MM.1S (cell line): ENCODE data around the gene CASZ1.

Experiments used
- DNase-seq: peaks from one replicate; pipeline ENCODE4 v3.0.0-alpha.2; 2015
- H2AFZ ChIP-seq: fragments of 300-600 bp; sonication (generic); 2 replicates; pipeline ENCODE4 v1.6.0; 2016; ENCODE audit warnings: antibody characterized with exemption, low read length
- H3F3A ChIP-seq: fragments of 300-600 bp; sonication (generic); 2 replicates; pipeline ENCODE4 v1.6.1; 2016; ENCODE audit warnings: mild to moderate bottlenecking, antibody characterized with exemption, low read length, moderate library complexity, mixed read lengths; ENCODE audit not compliant: insufficient read depth
- H3K27ac ChIP-seq: fragments of 300-600 bp; sonication (generic); 2 replicates; pipeline ENCODE4 v1.5.1; 2016; ENCODE audit warnings: mild to moderate bottlenecking, low read length
- H3K27me3 ChIP-seq: fragments of 300-600 bp; sonication (generic); replicated peaks from 2 replicates; pipeline ENCODE4 v1.6.0; 2016; ENCODE audit warnings: low read length; ENCODE audit not compliant: insufficient read depth
- H3K36me3 ChIP-seq: fragments of 300-600 bp; sonication (generic); replicated peaks from 2 replicates; pipeline ENCODE4 v1.6.1; 2016; ENCODE audit warnings: mild to moderate bottlenecking, low read length, mixed read lengths; ENCODE audit not compliant: insufficient read depth
- H3K4me1 ChIP-seq: fragments of 300-600 bp; sonication (generic); 2 replicates; pipeline ENCODE4 v1.6.1; 2016; ENCODE audit warnings: low read length, mixed read lengths
- H3K4me2 ChIP-seq: fragments of 300-600 bp; sonication (generic); 2 replicates; pipeline ENCODE4 v1.6.0; 2016; ENCODE audit warnings: low read depth, low read length
- H3K4me3 ChIP-seq: fragments of 300-600 bp; sonication (generic); 2 replicates; pipeline ENCODE4 v1.5.1; 2016; ENCODE audit warnings: low read length, mixed read lengths
- H3K79me2 ChIP-seq: fragments of 300-600 bp; sonication (generic); 2 replicates; pipeline ENCODE4 v1.6.1; 2016; ENCODE audit warnings: mixed run types, low read length, mixed read lengths
- H3K9ac ChIP-seq: fragments of 300-600 bp; sonication (generic); 2 replicates; pipeline ENCODE4 v1.6.1; 2016; ENCODE audit warnings: low read length, mixed read lengths
- H3K9me2 ChIP-seq: fragments of 300-600 bp; sonication (generic); replicated peaks from 2 replicates; pipeline ENCODE4 v1.6.1; 2016; ENCODE audit warnings: mild to moderate bottlenecking, low read length, mixed read lengths; ENCODE audit not compliant: insufficient read depth
- H3K9me3 ChIP-seq: fragments of 300-600 bp; sonication (generic); replicated peaks from 2 replicates; pipeline ENCODE4 v1.6.1; 2016; ENCODE audit warnings: mild to moderate bottlenecking, low read length, mixed read lengths; ENCODE audit not compliant: insufficient read depth
- H4K20me1 ChIP-seq: fragments of 300-600 bp; sonication (generic); 2 replicates; pipeline ENCODE4 v1.6.1; 2016; ENCODE audit warnings: mild to moderate bottlenecking, low read length, moderate library complexity, mixed read lengths; ENCODE audit not compliant: insufficient read depth
- CTCF ChIP-seq: fragments of 300-600 bp; sonication (generic); IDR thresholded peaks from 2 replicates; pipeline ENCODE4 v1.5.1; 2016; ENCODE audit warnings: antibody characterized with exemption, low read length, mixed read lengths
- EZH2 ChIP-seq: fragments of 300-600 bp; sonication (generic); optimal IDR thresholded peaks from 2 replicates; pipeline ENCODE3; 2017; ENCODE audit warnings: low read depth, mild to moderate bottlenecking, antibody characterized with exemption, low read length, mixed read lengths
- EZH2phosphoT487 ChIP-seq: fragments of 300-600 bp; sonication (generic); IDR thresholded peaks from 2 replicates; pipeline ENCODE4 v1.6.1; 2018; ENCODE audit warnings: antibody characterized with exemption, low read length

Gene CASZ1

DNA sequence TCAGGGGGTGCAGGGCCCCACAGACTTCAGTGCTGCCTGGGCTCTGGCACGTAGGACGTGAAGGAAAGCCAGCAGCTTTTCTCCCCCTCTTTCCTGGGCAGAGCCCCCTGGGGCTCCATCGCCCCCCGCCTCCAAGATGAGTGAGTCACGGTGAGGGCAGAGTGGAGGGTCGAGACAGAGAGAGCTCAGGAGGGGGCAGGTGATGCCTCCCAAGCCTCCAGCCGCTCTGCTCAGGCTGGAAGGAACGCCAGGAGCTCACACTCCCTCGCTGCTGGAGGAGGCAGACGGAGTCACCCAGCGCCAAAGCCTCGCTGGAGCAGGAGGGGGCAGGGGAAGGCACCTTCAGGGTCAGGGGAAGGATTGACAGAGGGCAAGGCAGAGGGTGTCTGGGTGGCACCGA lies 119.5 kb downstream of the CASZ1 start:
- no peaks in the 10 kb centered on the region for H3K79me2 ChIP-seq
- H3K4me1 ChIP-seq: no peaks in the 10 kb centered on the region

GRCh38 chr1:10675813-10676212 lies 120.6 kb downstream of the CASZ1 start:
- H3K36me3 ChIP-seq: no peaks in the 10 kb centered on the region
- H3K9me3 ChIP-seq: no peaks in the 10 kb centered on the region
- H3K4me1 ChIP-seq: no peaks in the 10 kb centered on the region
- TF ChIP-seq EZH2phosphoT487 (no peak), CTCF (no peak), EZH2 (no peak)
- H3K79me2 ChIP-seq: no peaks in the 10 kb centered on the region
- H3K9ac ChIP-seq: no peak overlapping the region
- peaks cover 95% of the 10 kb centered on the region for H3K27me3 ChIP-seq
- DNase-seq: no peak
- H2AFZ ChIP-seq: no peak overlapping the region
- H3K27ac ChIP-seq: no peak overlapping the region
- H3F3A ChIP-seq: no peaks in the 10 kb centered on the region
- no peak overlapping the region for H3K4me3 ChIP-seq
- no peak overlapping the region for H3K4me2 ChIP-seq
- no peaks in the 10 kb centered on the region for H3K9me2 ChIP-seq
- H4K20me1 ChIP-seq: no peaks in the 10 kb centered on the region

More for the DNA sequence above, 119.5 kb downstream of the CASZ1 start:
- no peak overlapping the region for H3K27ac ChIP-seq
- H3K4me3 ChIP-seq: no peak overlapping the region
- TF ChIP-seq CTCF (no peak), EZH2phosphoT487 (no peak), EZH2 (no peak)
- no peaks in the 10 kb centered on the region for H3K9me2 ChIP-seq
- H3K27me3 ChIP-seq: peaks cover 95% of the 10 kb centered on the region
- H3F3A ChIP-seq: no peaks in the 10 kb centered on the region
- H3K36me3 ChIP-seq: no peaks in the 10 kb centered on the region
- H3K4me2 ChIP-seq: no peak overlapping the region
- DNase-seq: no peak
- H2AFZ ChIP-seq: no peak overlapping the region
- H3K9me3 ChIP-seq: no peaks in the 10 kb centered on the region
- no peak overlapping the region for H3K9ac ChIP-seq
- H4K20me1 ChIP-seq: no peaks in the 10 kb centered on the region

DNA sequence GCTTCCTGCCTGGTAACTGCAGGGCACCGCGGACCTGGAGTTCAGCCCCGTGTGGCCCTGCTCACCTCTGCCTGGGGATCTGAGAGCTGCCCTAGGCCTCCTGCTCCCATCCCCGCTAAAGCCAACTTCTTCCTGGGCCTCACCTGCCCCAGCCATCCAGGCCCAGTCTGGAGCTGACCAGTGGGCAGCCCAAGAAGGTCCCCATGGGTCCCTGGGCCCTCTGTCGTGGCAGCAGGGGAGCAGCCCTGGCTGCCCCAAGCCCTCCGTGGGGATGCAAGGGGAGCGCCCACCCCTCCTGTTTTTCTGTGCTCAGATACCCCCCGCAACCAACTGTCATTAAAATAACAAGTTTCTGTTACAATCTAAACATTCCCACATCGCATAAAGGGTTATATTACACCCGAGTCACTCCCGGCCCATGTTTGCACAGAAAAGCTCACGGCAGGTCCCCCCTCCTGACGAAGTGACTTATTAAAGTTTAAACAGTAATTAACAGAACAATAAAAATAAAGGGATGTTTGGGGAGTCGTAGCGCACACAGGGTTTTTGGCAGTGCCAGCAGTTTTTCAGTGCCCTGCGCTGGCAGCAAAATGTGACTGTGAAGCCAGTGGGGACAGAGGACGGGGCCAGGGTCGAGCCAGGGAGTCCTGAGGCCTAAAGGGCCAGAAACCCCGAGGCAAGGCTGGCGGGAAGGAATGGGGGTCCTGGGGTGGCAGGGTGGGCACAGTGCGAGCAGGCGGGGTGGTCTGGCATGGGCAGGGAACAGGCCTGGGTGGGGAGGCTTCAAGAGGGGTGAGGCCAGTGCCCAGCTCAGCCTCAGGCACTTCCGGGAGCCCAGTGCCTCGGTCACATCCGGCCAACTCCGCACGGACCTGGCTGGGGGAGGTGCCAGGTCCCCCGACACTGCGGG lies 121.5 kb downstream of the CASZ1 start:
- TF ChIP-seq EZH2 (no peak), CTCF (no peak), EZH2phosphoT487 (no peak)
- Histone ChIP-seq H3K27ac (no peak overlapping the region), H3K36me3 (no peaks in the 10 kb centered on the region), H3F3A (no peaks in the 10 kb centered on the region), H3K4me1 (no peaks in the 10 kb centered on the region), H2AFZ (no peak overlapping the region), H3K4me3 (no peak overlapping the region), H3K9me3 (no peaks in the 10 kb centered on the region), H3K9me2 (no peaks in the 10 kb centered on the region), H4K20me1 (no peaks in the 10 kb centered on the region), H3K27me3 (peaks cover 98% of the 10 kb centered on the region), H3K4me2 (no peak overlapping the region), H3K9ac (no peak overlapping the region), H3K79me2 (no peaks in the 10 kb centered on the region)
- no peak for DNase-seq
